Stimulated activated CD8-positive, alpha-beta memory T cell treated with anti-CD3 and anti-CD28 coated beads, Interleukin-15, amount 100 ng/mL, for 1 hour (primary cell): ENCODE results near the gene BEGAIN.

Experiments
- DNase-seq: peaks from one replicate; pipeline ENCODE4 v3.0.0-alpha.2; 2020; ENCODE audit warnings: low read depth

Gene BEGAIN

DNA sequence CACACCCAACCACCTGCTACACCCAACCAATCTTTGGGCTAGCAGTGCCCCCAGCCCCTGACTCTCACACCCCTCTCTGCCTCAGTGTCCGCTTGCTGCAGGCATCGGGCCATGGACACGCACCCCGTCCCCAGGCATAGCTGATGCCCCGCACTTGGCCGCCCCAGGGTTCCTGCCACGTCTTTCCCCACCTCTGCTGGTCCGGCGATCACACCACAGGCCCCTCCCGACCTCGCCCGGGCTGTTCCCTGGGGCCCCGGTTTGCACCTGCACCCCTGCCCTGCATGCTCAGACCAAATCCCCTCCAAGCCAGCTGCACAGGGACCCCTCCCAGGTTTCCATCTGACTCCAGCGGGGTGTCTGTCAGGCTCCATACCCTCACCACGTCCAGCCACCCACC is 38.3 kb downstream of the BEGAIN start:
- no peak for DNase-seq

DNA sequence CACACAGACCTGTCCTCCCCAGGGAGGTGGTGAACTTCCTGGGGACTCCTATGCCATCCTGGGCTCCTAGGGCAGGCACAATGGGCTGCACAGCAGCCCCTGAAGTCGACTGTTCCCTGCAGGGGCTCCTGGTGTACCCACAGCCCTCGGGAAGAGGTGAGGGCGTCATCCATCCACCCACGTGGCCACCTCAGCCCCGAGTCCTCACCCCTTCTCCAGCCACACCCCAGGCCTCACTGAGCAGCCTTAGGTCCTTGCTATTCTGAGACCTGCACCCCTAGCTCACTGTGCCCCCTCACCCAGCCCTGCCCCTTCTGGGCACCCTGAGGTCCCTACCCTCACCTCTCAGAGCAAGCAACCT is 38.9 kb downstream of the BEGAIN start:
- DNase-seq = no peak

DNA sequence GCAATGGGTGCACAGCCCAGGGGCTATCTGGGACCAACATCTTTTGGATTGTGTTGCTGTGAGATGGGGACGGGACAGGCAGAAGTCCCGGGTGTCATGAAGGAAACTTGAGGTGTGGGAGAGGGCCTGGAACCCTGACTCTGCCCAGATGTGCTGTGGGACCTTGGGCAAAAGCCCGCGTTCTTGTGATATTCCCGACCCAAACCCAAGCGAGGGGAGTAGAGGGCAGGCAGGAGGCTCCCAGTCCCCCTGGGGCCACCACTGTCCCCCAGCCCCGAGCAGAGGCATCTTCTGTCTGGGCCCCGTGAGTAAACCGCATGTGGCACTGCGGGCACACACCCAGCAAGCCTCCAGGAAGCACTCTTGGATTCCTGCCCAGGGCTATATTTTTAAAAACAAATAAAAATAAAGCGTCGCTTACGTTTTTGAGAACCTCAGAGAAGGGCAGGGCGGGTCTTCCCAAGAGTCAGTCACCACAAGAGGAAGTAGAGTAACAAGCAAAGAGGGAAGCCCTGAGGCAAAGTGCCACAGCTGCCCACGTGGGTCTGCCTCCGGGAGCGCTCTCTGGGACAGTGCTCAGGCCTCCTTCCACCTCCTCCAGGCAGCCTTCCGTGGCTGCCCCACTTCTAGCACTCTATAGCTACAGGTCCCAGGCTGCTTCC is 39.5 kb downstream of the BEGAIN start:
- peak; percentile 12 for DNase-seq

DNA sequence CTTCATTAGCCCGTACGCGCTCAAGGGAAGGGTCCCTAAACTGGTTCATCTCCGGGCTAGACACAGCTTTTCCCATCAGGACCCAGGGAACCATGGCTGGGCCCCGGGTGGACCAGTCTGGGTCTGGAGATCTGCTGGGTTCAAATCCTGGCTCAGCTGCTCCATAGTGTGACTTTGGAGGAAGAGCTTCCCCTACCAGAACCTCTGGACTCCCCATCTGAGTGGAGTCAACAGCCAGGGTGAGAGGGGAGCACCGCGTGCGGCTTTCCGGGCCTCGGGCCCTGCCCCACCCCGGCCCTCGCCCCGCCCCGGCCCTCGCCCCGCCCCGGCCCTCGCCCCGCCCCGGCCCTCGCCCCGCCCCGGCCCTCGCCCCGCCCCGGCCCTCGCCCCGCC is 41.2 kb downstream of the BEGAIN start:
- peak; percentile 11 for DNase-seq

DNA sequence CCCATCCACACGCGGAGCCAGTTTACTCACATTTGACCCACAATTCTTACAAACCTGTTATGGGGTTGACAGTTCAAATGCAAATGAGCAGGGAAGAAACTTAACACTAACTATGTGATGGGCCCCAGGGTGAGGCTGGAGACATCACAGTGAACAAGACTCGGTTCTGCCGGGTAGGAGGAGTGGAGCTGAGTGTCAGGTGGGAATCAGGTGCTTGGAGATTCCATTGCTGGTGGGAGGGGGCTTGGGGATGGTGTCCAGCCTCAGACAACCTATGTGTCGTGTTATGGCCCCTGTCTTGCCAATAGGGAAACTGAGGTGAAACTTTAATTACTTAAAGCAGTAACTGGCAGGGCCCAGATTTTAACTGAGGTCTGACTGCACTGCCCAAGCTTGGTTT is 41.9 kb downstream of the BEGAIN start:
- DNase-seq = no peak

DNA sequence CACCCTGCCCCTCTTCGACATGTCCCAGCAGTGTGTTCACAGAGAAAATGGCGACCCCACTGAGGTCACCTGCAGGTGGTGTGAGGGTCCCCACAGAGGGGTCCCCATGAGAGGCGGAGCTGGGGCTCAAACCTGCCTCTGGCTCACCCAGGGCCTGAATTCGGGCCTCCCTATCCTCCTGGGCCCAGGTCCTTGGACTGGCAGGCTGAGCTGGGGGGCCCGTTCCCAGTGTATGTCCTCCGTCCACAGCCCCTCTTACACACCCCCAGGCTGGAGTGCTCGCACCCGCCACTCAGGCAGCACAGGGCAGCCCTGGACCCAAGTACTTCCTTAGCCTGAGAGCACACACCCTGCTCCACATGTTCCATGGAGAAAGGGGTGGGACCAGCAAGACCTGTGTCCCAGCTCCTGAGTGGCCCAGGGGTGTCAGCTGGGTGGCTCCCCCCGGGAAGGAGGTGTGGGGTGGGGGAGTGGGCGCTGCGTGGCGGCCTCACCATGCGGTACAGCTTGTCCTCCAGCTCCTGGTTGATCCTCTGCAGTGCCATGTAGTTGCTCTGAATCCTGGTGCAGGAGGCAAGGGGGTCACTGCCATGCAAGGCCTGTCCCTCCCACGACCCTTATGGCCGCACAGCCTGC is 42.6 kb downstream of the BEGAIN start:
- DNase-seq = no peak

DNA sequence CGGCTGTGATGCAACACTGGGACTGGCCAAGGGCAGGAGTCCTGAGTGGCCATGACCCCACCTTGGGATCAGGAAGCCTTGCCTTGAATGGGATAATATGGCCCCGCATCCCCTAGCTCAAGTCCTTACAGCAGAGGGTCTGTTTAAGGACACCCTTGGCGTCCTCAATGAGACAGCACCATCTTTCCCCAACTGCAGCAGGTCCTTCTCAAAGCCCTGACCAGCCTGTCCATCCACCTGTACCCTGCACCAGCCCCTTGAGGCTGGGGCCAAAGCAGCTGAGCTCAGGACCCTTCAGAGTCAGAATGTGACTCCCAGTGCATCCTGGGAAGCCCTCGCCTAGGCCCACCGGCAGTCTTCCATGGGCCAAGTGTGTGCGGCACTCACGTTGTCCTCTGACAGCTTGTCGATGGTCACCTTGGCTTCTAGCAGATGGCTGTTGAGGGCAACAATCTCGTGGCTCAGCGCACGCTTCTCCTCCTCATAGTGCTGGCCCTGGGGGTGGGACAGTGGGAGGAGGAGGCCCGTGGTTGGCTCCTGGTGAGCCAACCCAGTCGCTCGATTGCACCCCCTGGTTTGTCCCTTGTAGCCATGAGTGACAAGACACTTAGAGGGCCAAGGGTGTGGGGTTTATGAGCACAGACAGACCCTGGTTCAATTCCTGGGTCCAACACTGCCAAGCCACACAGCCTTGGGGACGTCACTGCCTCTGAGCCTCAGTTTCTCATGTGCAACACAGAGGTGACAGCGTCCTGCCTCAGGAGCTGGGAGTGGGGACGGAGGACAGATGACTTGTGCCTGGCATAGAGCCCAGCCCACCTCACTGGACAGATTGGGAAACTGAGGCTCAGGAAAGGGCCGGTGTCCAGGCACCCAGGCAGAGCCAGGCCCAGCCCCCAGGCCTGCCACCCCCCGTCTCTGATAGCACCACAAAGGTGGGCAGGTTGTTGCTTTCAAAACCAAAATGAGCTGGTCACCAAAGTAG is 43.5 kb downstream of the BEGAIN start:
- no peak for DNase-seq

DNA sequence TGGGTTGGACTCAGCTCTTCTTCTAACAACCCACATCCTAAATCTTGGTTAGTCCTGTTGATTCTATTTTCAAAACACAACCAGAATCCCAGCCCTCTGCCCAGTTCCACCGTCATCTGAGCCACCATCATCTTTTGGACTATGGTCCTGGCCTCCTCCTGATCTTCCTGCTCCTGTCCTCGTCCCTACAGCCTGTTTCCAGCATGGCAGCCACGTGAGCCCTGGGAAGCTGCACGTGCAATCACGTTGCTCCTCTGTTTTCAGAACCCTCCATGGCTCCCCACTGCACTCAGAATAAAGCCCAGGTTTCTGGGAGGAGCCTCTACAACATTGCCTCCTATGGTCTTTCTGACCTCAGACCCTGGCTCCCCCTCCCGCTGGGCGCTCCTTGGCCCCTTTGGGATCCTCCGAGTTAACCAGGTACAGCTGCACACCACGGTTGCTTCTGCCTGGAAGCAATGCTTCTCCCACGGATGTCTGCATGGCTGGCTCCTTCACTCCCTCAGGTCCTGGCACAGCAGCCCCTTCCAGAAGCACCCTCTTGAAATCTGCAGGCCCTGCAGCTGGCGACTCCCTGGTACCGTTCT is 44.5 kb downstream of the BEGAIN start:
- DNase-seq = no peak

DNA sequence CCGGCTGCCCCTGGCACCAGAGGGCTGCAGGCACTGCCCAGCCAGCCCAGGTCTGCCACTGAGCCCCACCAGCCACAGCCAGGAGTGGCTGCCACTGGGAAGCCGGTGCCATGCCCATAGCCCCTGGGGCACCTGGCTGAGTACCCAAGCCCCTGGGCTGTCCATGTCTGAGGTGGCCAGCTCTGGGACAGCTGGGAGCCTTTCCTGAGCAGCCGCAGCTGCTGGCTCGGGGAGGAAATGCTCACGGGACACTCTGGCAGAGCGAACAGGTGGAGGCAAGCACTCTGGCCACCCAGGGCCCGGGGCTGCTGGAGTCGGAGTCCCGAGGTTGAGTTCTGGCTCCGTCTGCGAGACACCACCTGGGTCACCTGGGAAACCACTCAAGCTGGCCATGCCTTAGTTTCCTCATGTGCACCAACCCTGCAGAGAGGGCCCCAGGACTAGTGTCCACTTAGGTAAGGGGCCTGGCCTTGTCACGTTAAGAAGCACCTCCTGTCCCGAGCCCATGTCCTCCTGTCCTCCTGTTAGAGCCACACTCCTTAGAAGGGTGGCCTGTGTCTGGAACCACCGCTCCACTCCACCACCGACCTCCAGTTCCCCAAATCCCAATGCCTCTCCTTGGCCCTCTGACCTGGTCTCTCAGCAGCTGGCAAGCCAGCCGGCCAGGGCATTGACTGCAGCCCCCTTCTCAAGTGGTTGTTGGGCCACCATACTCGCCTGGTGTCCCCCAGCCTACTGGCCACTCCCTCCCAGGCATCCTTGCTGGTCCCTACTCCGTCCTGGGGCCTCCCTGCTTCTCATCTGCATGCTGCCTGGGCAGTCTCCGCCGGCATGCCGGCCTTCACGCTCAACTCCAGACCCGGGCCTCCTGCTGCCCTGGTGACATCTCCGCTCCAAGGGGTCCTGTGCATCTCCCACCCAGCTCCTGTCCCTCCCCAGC is 45.3 kb downstream of the BEGAIN start:
- DNase-seq = no peak

DNA sequence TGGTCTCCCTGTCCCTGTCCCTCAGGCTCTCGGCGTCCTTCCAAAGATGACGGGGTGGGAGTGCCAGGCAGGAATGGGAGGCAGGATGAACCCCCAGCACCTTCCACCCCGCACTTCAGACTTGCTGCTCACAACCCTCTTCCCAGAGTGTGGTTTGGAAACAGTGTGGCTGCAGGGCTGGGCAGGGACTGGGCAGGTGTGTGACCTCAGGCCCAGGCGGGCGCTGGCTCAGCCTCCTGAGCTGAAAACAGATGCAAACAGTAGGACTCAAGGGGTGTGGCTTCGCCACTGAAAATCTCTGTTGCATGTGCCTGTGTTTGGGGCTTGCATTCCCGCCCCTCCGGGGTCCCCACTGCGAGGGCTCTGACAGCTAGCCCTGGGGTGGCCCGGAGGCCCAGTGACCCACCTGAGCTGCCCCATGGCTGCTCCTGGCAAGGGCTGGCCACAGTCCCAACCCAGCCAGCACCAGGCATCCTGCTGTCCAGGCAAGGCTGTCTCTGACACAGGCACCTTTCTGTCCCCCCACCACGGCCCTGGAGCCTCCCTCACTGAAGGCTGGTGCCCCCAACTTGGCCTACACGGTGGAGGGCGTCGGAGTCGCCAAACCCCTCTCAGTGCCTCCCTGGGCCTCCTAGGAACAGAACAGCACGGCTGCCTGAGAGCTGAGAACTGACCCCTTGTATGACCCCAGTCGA is 46.1 kb downstream of the BEGAIN start:
- no peak for DNase-seq

DNA sequence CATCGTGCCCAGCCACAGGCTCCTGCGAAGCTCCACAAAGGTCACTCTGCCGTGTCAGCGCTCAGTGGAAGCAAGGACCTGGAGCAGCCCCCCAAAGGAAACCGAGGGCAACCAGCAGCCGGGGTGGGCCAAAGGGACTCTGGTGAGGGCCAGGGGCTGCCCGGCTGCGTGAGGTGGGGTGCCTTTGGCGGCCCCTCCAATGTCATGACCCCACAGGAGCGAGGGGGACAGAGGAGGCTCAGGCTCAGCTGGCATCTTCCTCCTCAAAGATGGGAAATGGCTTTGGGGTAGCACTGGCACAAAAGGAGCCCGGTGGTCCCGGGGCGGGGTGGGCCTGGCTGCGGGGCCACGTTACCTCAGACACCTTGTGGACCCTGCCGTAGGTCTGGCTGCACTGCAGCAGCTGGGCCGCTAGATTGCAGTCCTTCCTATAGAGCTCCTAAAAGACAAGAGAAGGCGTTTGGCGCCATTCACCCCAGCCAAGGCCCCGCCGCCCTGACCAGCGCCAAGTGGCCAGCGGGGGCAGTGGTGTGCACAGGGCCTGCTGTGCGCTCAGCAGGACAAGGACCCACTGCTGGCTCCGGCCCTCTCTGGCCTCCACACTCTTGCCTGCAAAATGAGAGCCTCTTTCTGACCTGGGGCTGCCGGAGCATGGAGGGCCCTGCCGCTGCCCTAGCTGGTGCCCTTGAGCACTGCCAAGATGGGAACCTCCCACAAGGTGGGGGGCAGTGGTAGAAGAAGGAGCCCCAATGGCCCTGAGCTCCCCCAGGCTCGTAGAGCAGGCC is 46.9 kb downstream of the BEGAIN start:
- no peak for DNase-seq

DNA sequence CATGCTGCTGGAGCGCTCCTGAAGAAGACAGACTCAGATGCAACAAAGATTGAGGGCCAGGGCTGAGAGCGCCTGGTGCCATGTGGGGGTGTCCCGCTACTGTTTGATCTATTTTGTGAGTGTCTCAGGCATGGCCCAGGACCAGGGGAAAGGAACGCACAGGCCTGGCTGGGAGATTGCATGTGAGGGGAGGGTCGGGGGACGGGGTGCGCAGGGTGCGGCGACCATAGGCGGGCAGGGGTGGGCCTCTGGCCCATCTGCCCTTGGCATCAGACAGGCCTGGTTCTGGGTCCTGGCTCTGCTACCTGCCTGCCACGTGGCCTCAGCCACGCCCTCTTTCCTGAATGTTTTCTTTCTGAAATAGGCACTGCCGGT is 47.5 kb downstream of the BEGAIN start:
- DNase-seq = no peak

DNA sequence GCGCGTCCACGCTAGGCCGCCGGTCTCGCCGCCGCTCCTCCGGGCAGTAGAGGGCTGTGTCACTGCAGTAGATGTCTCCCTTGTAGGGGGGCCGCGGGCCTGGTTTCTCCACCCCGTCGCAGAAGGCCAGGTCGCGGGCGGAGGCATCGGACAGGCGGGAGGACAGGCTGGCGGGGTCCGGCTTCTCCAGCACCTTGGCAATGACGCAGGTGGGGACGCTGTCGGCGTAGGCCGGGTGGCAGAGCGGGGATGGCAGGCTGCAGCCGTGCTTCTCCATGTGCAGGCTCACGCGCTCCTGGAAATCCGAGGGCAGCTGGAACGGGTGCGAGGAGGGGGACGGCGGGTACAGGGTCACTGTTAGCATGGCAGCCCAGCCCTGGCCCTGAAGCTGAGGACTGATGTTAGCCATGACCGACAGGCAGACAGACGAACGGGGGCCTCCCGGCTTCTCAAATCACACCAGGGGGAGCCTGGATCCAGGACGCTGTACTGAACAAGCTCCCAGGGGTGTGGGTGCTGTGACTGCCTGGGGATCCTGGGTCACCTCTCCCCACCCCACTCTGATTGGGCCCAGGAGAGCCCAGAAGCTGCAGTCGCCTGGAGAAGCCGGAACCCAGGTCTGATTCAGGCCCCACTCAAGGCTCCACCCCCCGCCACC is 48.1 kb downstream of the BEGAIN start:
- no peak for DNase-seq

DNA sequence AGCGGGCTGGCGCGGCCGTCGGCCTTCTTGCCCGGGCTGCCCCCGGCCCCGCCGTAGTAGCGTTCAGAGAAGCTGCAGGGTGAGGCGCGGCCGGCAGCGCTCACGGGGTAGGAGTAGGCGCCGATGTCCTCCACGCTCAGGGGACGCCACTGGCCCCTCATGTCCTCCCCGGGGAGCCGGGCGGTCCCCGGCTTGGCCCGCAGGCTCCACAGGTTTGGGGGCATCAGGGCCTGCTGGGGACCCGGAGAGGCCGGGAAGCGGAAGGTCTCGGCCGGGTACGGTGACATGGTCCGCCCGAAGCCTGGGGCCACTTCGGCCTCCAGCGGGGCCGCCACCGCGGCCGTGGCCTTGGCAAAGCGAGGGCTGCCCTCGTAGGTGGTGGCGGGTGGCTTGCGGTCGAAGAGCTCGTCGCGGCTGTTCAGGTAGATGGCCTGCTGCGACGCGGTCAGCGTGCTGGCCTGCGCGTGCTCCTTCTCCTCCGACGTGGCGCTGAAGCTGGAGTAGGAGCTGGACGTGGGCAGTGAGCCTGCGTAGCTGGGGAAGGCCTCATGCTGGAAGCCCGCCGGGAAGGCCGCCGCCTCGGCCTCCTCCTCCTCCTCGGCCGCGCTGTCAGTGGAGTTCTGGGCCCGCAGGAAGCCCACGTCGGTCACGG is 48.7 kb downstream of the BEGAIN start:
- DNase-seq = no peak

DNA sequence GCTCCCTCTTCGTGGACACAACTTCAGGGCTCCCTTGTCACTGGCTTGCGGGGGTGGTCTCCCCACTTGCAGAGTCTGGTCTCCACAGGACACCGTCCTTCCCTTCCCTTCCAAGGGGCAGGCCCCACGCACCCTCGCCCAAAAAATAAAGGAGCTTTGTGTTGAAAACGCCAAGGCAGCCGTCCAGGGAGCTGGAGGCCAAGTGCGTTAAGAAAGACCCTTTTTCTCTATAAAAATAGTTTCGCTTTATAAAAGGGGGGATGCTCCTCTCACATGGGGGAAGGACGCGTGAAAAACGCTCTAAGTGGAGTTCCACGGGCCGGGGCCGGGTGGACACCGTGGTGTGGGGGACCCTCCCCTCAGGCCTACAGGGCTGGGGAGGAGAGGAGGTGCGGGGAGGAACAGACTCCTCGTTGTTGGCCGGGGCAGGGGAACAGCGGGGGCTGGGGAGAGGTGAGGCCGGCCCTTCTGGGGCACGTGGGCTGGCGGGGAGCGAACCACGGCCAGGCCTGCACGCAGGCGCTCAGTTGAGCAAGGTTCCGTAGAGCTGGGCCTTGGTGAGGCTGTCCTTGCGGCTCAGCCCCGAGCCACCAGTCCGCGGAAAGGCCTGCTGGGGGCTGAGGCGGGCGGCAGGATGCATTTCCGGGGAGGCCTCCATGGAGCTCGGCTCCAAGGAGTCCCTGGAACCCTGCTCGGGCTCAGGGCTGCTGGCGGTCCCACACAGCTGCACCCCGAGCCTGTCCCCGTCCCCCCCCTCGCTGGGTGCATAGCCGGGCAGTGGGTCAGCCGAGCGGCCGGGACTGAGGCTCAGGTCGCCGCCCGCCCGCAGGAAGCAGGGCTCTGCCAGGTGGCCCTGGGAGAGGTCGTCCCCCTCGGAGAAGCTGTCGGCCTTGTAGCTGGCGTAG is 49.5 kb downstream of the BEGAIN start:
- no peak for DNase-seq

DNA sequence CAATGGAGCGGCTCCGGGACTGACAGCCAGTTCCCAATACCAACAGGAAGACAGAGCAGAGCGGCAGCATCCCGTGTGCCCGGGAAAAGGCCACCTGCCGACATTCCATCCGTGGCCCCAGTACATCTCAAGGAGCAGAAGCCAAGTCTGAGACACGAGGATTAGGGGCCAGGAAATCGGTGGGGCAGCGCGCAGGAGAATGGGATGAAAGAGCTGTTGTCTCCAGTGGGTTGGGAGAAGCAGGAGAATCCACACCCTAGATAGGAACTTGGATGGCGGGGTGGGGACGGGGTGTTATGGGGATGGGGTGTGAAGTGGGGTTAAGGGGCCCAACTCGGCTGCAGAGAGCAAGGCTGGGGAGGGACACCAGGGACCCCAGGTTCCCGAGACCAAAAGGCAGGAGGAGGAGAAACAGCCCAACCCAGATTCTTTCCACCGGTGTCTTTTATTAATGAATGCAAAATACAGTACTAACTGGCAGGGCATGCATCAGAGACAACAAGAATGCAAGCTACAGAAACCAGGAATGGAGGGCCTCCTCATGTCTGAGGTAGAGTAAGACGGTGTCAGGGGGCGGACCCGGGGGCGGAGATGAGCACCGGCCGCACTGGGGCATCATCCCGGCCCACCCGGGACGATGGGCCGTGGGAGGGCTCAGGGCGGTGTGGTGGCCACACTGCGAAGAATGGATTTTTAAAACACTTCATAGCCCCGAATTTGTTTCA is 50.3 kb downstream of the BEGAIN start:
- no peak for DNase-seq

DNA sequence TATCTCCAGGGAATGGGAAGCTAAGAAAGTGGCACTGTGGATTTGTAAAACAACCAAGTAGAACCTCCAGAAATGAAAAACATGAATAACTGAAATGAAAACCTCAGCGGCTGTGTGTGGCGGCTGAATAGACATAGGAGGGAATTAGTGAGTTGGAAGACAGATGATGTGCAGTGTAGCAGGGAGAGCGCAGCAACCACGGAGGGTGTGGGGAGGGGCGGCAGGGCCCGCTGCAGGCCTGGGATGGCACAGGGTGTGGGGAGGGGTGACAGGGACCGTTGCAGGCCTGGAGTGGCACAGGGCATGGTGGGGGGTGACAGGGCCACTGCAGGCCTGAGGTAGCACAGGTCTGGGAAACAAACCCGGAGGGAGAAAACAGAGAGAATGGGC is 51.1 kb downstream of the BEGAIN start:
- no peak for DNase-seq
